GM12873 (cell line): ENCODE data around the gene HRH1.

Source experiments
- TF ChIP-seq, protein P1 (sequence below): IDR thresholded peaks from 2 replicates; pipeline ENCODE4 v1.5.1; 2012; ENCODE audit warnings: low read depth, mild to moderate bottlenecking, moderate library complexity, low read length, control low read depth; ENCODE audit not compliant: insufficient read depth; ENCODE audit errors: missing control alignments

The HRH1 gene

DNA sequence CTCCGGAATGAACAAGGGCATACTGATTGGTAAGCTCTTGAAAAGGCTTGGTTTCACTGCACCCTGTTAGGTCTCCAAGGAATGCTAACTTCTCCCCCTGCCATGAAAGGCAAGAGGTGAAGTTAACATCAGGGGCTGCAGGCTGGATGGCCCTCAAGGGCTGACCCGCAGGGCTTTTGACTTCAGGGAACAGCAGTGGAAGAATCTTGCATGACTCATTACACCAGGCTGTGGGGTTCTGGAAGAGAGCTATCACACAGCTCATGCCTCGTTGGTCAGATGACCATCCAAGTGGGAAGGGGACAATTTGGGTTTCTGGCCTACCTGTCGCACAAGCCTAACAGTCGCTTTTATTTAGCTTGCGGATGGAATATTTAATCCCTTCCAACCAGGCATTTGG, 94.3 kb downstream of the HRH1 start:
- TF ChIP-seq, protein P1, sequence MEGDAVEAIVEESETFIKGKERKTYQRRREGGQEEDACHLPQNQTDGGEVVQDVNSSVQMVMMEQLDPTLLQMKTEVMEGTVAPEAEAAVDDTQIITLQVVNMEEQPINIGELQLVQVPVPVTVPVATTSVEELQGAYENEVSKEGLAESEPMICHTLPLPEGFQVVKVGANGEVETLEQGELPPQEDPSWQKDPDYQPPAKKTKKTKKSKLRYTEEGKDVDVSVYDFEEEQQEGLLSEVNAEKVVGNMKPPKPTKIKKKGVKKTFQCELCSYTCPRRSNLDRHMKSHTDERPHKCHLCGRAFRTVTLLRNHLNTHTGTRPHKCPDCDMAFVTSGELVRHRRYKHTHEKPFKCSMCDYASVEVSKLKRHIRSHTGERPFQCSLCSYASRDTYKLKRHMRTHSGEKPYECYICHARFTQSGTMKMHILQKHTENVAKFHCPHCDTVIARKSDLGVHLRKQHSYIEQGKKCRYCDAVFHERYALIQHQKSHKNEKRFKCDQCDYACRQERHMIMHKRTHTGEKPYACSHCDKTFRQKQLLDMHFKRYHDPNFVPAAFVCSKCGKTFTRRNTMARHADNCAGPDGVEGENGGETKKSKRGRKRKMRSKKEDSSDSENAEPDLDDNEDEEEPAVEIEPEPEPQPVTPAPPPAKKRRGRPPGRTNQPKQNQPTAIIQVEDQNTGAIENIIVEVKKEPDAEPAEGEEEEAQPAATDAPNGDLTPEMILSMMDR: no peak

DNA sequence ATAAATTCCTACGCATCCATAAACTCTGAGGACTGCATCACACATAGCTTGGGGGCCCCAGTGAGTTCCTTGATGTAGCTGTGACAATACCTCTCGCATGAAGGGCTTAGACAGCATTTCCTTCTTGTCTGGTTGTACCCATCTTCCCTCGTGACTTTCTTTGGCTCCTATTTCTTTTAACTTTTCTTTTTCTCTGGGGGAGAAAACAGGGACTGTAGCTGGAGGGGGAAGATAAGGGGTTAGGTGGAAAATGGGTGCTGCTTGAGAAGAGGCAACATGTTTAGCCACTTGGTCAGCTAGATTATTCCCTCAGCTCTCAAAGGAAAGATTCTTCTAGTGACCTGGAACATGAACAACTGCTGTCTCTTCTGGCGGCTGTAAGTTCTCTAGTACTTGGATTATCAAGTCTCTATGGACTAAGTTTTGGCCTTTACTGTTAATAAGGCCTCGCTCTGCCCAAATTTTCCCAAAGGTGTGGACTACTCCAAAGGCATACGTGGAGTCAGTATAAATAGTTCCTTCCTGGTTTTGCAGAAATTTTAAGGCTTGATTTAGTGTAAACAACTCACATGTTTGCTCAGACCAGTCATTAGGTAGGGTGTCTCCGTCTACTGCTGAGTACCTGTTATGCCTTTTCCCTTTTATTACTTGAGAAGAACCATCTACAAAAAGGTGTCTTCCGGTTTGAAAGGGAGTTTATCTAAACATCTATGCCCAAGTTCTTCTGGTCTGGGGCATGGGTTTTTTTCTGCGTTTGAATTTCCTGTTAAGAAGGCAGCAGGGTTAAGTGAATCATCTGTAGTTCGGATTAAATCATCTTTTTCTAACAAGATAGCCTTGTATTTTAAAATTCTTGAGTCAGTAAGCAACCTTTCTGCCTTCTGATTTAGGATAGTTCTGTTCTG, 96.9 kb downstream of the HRH1 start:
- TF ChIP-seq, protein P1: no peak

DNA sequence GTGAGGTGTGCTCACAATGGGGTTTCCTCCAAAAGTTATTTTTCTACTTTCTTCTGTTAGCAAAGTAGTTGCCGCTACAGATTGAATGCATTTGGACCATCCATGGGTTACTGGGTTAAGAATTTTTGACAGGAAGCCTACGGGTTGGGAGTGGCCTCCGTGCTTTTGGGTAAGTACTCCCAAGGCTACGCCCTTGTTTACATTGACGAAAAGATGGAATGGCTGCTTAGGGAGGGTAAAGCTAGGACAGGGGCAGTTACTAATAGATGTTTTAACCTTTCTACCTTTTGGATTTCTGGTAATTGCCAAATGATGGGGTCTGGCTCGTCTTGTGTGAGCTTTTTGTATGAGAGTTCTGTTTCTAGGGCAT, 97.5 kb downstream of the HRH1 start:
- TF ChIP-seq, protein P1: no peak

DNA sequence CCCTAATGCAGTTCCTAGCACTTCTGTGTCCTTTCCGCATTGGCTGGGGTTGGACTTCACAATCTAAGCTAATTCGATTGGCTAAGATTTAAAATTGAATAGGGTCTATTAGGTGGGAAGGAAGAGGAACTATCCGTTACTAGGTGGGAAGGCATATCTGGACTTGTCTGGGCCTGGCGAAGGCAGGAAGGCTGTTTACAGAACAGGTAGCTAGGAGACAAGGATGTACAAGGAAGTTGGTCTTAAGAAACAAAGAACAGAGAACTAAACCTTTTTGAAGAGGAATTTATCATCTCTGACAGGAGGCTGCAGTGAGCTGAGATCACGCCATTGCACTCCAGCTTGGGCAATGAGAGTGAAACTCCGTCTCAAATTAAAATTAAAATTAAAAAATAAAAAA, 100.6 kb downstream of the HRH1 start:
- TF ChIP-seq, protein P1: no peak

DNA sequence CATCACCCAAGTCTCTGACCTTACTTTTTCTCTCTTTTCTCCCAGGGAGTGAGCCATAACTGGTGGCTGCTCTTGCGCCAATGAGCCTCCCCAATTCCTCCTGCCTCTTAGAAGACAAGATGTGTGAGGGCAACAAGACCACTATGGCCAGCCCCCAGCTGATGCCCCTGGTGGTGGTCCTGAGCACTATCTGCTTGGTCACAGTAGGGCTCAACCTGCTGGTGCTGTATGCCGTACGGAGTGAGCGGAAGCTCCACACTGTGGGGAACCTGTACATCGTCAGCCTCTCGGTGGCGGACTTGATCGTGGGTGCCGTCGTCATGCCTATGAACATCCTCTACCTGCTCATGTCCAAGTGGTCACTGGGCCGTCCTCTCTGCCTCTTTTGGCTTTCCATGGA, 104.7 kb downstream of the HRH1 start:
- TF ChIP-seq, protein P1: no peak

DNA sequence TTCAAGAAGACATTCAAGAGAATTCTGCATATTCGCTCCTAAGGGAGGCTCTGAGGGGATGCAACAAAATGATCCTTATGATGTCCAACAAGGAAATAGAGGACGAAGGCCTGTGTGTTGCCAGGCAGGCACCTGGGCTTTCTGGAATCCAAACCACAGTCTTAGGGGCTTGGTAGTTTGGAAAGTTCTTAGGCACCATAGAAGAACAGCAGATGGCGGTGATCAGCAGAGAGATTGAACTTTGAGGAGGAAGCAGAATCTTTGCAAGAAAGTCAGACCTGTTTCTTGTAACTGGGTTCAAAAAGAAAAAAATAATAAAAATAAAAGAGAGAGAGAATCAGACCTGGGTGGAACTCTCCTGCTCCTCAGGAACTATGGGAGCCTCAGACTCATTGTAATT, 106.2 kb downstream of the HRH1 start:
- TF ChIP-seq, protein P1: peak; percentile 14

DNA sequence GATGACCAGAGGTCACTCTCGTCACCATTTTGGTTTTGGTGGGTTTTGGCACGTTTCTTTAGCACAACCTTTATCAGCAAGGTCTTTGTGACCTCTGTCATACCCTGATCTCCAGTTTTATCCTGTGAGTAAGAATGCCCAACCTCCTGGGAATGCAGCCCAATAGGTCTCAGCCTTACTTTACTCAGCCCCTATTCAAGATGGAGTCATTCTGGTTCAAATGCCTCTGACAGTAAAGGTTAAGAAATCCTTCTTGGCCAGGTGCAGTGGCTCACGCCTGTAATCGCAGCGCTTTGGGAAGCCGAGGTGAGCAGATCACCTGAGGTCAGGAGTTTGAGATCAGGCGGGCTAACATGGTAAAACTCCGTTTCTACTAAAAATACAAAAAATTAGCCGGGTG, 114.7 kb downstream of the HRH1 start:
- TF ChIP-seq, protein P1: no peak
